Parathyroid adenoma (tissue), 2 donors: ENCODE data around the gene ZNF43.
"Not testable (repeated sequence)": the region's sequence is repeated elsewhere in the genome, so short reads cannot be mapped to it uniquely, and the experiment has no call there.

Source experiments
- H2AFZ ChIP-seq: fragments of 300-600 bp; sonication (generic); one replicate; pipeline ENCODE4 v1.7.0; 2017; ENCODE audit warnings: antibody characterized with exemption, mild to moderate bottlenecking
- H3K27ac ChIP-seq: fragments of 300-600 bp; sonication (generic); one replicate; pipeline ENCODE4 v1.7.0; 2017
- H3K27me3 ChIP-seq: fragments of 300-600 bp; sonication (generic); one replicate; pipeline ENCODE4 v1.7.0; 2017; ENCODE audit warnings: low read length; ENCODE audit not compliant: control insufficient read depth, insufficient read depth
- H3K36me3 ChIP-seq: fragments of 300-600 bp; sonication (generic); one replicate; pipeline ENCODE4 v1.7.0; 2017; ENCODE audit warnings: low read length; ENCODE audit not compliant: control insufficient read depth, insufficient read depth
- H3K4me1 ChIP-seq: fragments of 300-600 bp; sonication (generic); one replicate; pipeline ENCODE4 v1.7.0; 2017; ENCODE audit warnings: control low read depth
- H3K4me2 ChIP-seq: fragments of 300-600 bp; sonication (generic); one replicate; pipeline ENCODE4 v1.7.0; 2017; ENCODE audit warnings: low read length
- H3K4me3 ChIP-seq: fragments of 300-600 bp; sonication (generic); one replicate; pipeline ENCODE4 v1.7.0; 2017; ENCODE audit warnings: low read depth, low read length
- H3K79me2 ChIP-seq: fragments of 300-600 bp; sonication (generic); one replicate; pipeline ENCODE4 v1.7.0; 2017; ENCODE audit warnings: control low read depth
- H3K9ac ChIP-seq: fragments of 300-600 bp; sonication (generic); one replicate; pipeline ENCODE4 v1.7.0; 2017; ENCODE audit warnings: mild to moderate bottlenecking
- H3K9me3 ChIP-seq: fragments of 300-600 bp; sonication (generic); one replicate; pipeline ENCODE4 v1.7.0; 2017; ENCODE audit warnings: low read length; ENCODE audit not compliant: control insufficient read depth
- CTCF ChIP-seq: fragments of 300-600 bp; sonication (generic); IDR thresholded peaks from one replicate; pipeline ENCODE4 v1.7.0; 2017; ENCODE audit warnings: antibody characterized with exemption, mild to moderate bottlenecking
- donor health status: primary hyperparathyroidism.

The ZNF43 gene

GRCh38 chr19:21835810-21836444 is at the start of gene ZNF43:
Gene ZNF43 (minus strand): TSS chr19:21836182. CDS start chr19:21836038, 144 bp downstream.
- peak within 1 kb of the TSS; percentile 64 for H2AFZ ChIP-seq
- no peaks in the 10 kb centered on the region for H3K36me3 ChIP-seq
- TF ChIP-seq CTCF, result no peak
- H3K4me2 ChIP-seq, result peak within 1 kb of the TSS; percentile 65
- H3K9ac ChIP-seq, result peak within 1 kb of the TSS; percentile 6
- H3K4me3 ChIP-seq, result peak within 1 kb of the TSS; percentile 76
- no peaks in the 10 kb centered on the region for H3K9me3 ChIP-seq
- no peaks in the 10 kb centered on the region for H3K4me1 ChIP-seq
- no peaks in the 10 kb centered on the region for H3K27me3 ChIP-seq
- H3K79me2 ChIP-seq, result peaks cover 3% of the 10 kb centered on the region
- H3K27ac ChIP-seq, result peak within 1 kb of the TSS; percentile 82

- H3K4me1 ChIP-seq, H3K4me3 ChIP-seq, H3K4me2 ChIP-seq, H3K79me2 ChIP-seq, H3K27me3 ChIP-seq, H3K9ac ChIP-seq, H3K36me3 ChIP-seq, H2AFZ ChIP-seq, H3K9me3 ChIP-seq, H3K27ac ChIP-seq: not testable (repeated sequence)
Measured at GRCh38 chr19:21885516-21885915, 49.5 kb upstream of the ZNF43 start.

GRCh38 chr19:21884786-21885185 is 48.8 kb upstream of the ZNF43 start:
- not testable (repeated sequence) for H3K36me3 ChIP-seq, H3K4me2 ChIP-seq, H3K27ac ChIP-seq, H3K9me3 ChIP-seq, H3K4me1 ChIP-seq, H2AFZ ChIP-seq, H3K9ac ChIP-seq, H3K27me3 ChIP-seq, H3K4me3 ChIP-seq, H3K79me2 ChIP-seq

- Histone ChIP-seq H3K4me3 (no peak overlapping the region), H3K4me2 (no peak overlapping the region), H3K4me1 (no peaks in the 10 kb centered on the region), H3K27ac (no peak overlapping the region), H3K27me3 (no peaks in the 10 kb centered on the region), H2AFZ (no peak overlapping the region), H3K9ac (no peak overlapping the region), H3K79me2 (no peaks in the 10 kb centered on the region), H3K36me3 (no peaks in the 10 kb centered on the region), H3K9me3 (no peaks in the 10 kb centered on the region)
- no peak for TF ChIP-seq CTCF
Measured at GRCh38 chr19:21883516-21883915, 47.5 kb upstream of the ZNF43 start.

- H3K27ac ChIP-seq, H3K9ac ChIP-seq, H3K27me3 ChIP-seq, H3K4me1 ChIP-seq, H3K4me2 ChIP-seq, H3K4me3 ChIP-seq, H3K79me2 ChIP-seq, H3K36me3 ChIP-seq, H3K9me3 ChIP-seq, H2AFZ ChIP-seq: not testable (repeated sequence)
Measured at GRCh38 chr19:21880761-21881160, 44.8 kb upstream of the ZNF43 start.

GRCh38 chr19:21878646-21879045 is 42.7 kb upstream of the ZNF43 start:
- H3K9me3 ChIP-seq, result no peaks in the 10 kb centered on the region
- no peak overlapping the region for H3K4me2 ChIP-seq

More at GRCh38 chr19:21878646-21879045, 42.7 kb upstream of the ZNF43 start:
- no peaks in the 10 kb centered on the region for H3K36me3 ChIP-seq
- no peak overlapping the region for H3K9ac ChIP-seq
- no peaks in the 10 kb centered on the region for H3K79me2 ChIP-seq
- no peak overlapping the region for H3K4me3 ChIP-seq
- H3K27ac ChIP-seq, result no peak overlapping the region
- H2AFZ ChIP-seq, result no peak overlapping the region
- H3K4me1 ChIP-seq, result no peaks in the 10 kb centered on the region
- no peak for TF ChIP-seq CTCF
- no peaks in the 10 kb centered on the region for H3K27me3 ChIP-seq
